NCI-H2081 (cell line): Measurements from ENCODE around the gene METTL25B.

Source experiments
- DNase-seq, 2 experiments: peaks; one replicate each; lab custom pipeline; 2025; lab: John Stamatoyannopoulos, UW

METTL25B gene

DNA sequence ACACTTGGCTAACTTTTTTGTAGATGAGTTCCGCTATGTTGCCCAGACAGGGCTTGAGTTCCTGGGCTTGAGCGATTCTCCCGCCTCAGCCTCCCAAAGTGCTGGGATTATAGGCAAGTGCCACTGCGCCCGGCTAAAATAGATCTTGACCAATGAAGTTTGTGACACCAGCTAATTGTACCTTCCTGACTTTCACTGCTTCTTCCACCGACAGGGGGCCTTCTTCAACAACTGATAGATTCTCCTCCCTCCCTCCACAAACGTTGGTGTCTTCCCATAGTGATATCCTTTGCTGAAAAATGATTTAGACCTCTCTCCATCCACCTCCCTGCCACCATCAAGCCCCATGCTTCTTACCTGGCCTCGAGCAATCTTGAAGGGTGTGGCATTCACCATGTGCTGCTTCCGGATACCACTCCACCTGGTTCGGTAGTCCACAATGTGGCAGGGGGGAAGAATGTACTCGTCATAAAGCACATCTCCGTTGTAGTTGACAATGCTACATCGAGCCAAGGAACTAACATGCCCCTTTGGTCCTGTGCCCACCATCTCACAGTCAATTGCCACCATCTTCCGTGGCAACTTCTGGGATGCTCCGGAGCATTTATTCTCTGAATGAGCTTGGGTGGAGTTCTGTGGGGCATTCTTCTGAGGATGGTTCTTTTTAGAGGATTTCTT is 1.6 kb upstream of the METTL25B start:
- DNase-seq = peak; percentile 72 to 79

DNA sequence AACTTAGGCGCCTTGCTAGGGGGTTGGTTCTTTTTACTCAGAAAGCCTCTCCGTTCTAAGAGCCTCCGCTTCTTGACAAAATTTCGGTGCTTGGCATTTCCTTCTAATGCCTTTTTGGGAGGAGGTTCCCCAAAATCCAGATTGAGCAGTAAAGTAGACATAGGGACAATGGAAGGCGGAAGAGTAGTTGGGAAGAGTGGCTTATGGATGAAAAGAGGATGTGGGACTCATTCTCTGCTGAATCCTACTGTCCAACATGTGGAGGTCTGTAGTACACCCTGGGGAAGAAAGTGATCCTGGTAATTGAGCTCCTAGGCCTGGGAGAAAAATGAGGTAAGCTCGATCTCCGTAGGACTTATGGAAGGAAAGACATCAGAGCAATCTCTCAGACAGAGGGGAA is 777 bp upstream of the METTL25B start:
- DNase-seq = no peak

DNA sequence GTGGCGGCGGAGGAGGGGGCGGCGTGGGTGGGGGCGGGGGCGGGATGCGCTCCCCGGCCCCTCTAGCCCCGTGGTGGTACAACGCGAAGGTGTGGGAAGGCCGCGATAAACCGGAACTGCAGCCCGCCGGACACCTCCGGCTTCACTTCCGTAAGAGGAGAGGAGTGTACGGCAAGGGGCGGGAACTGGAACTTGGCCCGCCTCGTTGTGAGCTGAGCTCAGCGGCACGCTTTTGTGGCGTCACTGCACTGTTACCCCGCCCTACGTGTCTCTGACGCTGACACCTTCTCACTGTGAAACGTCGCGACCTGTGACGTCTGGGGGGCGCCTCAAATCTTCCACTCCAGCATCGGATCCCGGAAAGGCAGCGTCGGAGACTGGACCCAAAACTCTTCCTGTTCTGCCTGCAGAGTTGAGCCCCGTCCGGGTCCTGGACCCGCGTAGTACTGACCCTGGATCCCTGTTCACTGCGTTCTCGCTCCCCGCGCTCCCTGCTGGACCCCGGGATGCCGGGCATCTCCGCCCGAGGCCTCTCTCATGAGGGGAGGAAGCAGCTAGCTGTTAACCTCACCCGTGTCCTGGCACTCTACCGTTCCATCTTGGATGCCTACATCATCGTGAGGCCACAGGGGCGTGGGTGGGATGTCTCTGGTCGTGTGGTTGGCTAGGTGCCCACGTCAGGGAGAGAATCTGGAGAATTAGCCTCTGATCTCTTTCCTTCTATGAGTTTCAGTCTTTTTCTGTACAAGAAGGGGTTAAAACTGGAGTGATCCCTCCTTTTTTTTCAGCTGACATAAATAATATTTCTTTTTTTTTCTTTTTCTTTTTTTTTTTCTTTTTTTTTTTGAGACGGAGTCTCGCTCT is 562 bp downstream of the METTL25B start, which contains the start of gene ISG20L2:
Gene ISG20L2 (minus strand): TSS at position 168 of the 864 bp plus-strand sequence. CDS start 1,114 bp downstream, outside the sequence.
- DNase-seq = peak; percentile 98 to 100

DNA sequence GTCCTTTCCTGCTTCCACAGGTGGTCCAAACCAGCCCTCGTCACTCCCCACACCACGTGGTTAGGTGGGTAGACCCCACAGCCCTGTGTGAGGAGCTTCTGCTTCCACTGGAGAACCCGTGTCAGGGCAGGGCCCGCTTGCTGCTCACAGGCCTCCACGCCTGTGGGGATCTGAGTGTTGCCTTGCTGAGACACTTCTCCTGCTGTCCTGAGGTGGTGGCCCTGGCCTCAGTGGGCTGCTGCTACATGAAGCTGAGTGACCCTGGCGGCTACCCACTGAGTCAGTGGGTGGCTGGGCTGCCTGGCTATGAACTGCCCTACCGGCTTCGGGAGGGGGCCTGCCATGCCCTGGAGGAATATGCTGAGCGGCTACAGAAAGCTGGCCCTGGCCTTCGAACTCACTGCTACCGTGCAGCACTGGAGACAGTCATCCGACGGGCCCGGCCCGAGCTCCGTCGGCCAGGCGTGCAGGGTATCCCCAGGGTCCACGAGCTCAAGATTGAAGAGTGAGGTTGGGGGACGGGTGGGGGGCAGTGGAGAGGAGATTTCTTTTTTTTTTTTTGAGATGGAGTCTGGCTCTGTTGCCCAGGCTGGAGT is 5.8 kb downstream of the METTL25B start:
- no peak for DNase-seq

DNA sequence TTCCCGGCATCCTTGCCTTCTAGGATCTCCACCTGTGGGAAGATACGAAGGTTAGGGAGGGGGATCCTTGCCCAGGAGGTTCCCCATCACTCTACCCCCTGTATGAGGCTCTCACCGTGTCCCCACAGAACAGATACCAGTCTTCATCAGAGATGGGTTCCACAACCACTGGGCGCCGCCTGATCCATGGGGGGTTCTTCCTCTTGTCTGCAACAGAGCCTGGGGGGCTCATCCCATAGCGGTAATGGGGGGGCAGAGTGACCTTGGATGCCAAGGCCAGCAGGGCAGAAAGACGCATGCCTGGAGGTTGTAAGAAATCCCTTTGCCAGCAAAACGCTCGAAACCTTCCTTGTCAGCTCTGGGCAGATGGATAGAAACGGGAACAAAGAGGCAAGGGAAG is 10.1 kb downstream of the METTL25B start:
- no peak for DNase-seq

DNA sequence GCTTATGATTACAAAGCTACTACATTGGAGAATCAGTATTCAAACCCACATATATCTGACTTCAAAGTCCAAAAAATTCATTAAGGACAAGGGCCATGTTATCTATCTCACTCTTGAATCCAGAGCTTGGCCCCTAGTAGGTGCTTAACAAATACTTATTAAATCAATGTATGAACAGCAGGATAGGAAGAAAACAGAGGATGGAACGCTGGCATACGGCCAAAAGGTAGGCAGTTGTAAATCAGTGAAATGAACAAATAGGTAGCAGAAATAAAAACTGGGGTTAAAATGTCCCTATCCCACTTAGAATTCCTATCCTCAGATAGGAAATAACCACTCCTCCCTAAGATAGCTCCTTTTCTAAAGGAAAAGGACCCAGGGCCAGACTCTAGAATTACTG is 10.6 kb downstream of the METTL25B start:
- DNase-seq = no peak

DNA sequence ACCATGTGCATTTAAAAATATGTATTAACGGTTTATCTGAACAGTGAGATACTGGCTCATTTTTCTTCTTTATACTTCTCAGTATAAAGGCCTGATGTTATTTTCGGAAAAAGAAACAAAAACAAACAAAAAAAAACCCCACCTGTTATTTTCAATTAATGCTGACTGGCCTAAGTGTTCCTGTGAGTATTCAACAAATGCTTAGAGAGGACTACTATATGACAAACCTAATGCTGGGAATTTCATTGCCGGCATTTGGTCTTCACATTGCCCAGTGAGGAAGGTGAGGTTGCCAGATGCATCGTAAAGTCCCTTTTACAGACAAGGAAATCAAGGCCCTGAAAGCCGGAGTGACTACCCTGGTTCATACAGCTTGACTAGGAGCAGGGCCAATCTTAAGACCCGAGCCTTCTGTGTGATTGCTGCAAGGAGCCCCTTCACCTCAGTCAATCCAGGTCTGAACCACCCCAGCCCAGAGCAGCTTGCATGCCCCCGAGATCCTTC is 12.0 kb downstream of the METTL25B start:
- DNase-seq = peak in 1 of 2 experiments; percentile 61

DNA sequence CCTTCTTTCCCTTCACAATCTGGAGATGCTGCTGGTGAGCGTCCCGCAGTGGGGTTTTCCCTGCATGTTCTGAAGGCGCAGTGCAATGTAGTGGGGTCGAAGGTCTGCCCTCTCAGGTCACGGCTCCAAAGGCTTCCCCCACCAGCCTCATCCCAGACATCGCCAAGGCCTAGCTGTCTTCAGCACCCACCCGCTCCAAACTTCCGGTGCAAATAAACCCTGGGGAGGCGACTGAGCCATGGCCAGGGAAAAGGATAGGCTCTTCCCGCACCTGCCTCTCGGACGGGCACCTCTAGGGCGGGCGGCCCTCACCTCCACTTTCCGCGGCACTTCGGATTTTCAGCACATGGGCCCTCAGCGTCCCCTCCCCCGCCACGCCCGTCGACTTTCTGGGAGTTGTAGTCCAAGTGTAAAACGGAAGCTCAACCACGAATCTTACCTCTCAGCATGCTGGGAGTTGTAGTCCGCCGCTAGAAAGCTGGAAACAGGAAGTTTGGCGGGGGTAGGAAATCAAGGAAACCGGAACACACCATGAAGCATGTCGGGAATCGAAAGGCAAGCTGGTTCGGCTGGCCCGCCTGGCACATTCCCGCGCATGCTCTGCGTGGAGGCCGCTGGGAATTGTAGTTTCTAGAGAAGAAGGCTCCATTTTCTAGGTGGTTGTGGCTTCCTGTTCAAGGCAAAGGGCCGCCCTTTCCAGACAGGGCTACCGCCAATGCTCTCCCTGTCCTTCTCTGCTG is 12.6 kb downstream of the METTL25B start, which contains the start of gene MRPL24:
Gene MRPL24 (minus strand): TSS at position 348 of the 740 bp plus-strand sequence. CDS start 2,384 bp downstream, outside the sequence.
- peak; percentile 99 to 100 for DNase-seq

DNA sequence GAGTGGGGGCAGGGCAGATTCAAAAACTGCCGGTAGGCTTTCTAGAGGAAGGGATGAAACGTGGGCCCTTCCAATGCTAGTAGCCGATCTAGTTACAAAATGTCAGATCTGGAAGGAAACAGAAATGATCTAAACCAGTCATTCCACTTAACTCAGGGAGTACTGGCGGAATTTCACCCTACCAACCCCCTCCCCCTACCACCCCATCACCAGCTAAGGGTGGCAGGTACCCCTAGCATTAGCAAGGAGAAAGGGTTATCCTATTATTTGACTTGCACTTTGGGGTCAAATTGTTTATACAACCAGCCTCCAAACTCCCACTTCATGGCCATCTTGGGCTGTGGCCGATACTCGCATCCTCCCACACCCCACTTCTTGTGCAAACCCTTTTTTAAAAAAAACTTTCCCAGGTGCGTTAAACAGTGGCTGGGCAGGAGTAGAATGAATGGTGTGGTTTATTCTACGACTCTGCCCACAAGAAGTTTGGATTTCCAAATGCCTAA is 13.3 kb downstream of the METTL25B start:
- no peak for DNase-seq

DNA sequence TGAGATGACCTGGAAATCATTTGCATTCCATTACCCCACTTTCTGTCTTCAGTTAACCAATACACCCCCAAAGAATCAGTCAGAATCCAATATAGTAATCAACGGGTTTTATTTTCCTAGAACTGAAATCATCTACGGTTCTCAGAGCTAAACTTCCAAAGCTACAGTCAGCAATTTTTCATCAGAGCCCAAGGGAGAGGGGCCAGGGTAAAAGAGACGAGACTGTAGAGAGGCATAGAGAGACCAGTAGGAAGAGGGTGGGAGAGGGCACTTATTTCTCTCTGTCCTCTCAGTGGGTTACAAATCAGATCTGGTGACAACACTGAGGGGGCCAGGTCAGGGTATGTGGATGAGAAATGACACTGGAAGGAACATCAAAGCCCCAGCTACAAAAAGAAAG is 13.7 kb downstream of the METTL25B start:
- no peak for DNase-seq

DNA sequence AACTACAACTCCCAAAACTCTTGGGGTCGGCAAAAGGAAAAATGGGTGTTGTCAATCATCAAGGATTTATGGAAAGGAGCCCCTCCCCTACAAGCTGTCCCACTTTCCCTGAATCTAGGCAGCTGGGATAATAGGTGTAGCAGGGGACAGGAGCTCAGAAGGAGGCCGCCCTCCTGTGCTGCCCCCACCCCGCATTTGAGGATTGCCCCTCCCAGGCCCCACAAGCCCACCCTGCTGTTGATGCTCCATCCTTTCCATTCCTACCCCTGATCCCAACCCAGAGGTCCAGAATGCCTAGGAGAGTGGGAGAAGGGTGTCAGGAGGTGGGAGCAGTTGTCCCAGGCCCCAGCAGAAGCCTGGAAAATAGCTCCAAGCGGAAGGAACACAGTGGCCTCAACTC is 14.5 kb downstream of the METTL25B start:
- DNase-seq = no peak

DNA sequence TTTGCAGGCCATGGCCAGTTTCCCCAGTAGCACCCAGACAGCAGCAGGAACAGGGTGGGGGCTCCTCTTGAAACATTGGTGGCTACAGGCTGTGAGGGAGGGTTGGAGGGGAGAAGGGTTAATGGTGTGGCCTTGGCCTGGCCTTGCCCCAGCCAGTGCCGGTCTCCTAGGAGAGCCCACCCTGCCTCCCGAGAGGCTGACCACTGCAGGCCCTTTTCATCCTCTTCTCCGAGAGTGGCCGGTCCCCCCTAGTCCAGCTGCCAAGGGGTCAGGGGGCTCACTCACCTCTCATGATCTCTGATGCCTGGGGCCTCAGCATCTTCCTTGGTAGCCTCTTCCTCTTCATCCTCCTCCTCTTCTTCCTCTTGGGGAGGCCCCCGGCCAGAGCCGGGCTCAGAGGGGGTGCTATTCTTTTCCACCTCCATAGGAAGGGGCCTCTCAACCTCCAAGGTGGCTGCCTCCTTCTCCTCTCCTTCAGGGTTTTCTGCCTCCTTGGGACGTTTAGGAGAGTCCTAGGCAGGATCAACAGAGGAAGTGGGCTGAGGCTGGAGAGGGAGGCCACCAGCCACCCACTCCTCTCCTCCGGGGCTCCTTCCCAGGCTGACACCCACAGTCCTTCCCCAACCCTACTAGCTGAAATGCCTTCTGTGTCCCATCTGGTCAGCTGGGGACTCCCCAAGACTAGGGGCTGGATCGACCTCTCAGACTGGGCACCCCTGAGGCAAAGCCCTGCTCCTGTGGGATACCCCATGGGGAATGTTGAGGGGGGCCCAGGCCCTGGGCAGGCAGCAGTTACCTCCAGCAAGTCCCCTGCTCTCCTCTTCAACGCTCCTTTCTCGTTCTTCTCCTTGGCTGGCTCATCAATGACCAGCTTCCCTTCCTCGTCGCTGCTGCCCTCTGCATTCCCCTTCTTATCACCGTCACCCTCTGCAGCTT is 15.4 kb downstream of the METTL25B start:
- no peak for DNase-seq

DNA sequence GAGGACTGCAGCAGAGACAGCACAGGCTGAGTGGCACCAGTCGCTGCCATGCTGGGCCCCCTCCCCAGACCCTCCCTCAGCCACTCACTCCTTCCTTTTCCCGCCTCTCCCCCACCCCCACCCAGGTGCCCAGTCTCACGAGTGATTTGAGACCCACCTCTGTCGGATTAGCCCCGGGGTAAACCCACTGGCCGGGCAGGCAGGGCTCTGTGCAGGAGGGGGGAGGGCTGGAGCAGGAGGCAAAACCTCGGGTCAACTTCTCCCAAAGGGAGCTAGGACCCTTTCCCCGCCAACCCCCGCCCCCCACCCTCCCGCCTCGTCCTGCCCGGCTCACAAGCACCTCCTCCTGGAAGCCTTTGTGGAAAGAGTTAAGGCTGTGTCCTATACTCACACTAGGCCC is 16.1 kb downstream of the METTL25B start:
- DNase-seq = no peak

DNA sequence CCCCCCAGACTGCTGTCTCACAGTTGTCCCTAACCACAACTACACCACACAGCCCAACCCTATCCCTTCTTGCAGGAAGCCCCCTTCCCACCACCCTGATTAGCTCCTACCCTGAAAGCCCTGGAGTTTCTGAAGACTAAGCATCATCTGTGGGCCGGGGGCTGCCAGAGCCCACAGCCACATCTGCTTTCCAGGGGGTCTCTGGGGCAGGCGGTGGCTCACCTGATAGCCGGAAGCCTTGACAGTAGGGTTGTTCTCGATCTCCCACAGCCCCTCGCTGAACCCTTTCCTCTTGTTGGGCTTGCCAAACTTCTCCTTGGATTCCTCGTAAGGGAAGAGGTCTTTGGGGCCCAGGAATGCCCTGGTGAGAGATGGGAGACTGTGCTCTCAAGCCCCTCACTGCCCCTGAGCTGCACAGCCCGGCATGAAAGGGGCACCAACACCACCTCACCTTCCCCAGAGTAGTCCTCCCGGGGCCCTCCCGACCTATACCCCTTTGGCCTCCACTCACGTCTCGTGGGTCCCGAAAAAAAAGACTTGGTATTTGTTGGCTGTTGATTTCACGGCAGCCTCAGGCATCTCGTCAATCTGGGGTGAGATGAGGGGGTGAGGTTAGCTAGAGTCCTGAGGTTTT is 16.6 kb downstream of the METTL25B start:
- DNase-seq = no peak

DNA sequence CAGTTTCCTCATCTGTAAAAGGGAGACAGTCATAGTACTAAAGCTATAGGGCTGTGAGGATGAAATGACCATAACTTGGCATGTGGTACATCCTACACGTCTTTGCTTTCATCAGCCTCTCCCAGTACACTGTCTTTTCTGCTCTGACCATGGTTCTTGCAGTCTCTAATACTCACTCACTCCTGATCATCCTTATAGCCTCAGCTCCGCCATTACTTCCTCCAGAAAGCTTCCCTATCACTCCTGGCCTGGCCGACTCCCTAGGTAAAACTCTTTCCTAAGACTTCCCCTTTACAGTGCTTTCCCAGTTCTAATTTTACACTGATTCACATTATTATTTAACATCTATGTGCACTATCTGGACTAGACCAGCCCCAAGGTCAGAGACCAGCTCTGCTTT is 17.6 kb downstream of the METTL25B start:
- no peak for DNase-seq

DNA sequence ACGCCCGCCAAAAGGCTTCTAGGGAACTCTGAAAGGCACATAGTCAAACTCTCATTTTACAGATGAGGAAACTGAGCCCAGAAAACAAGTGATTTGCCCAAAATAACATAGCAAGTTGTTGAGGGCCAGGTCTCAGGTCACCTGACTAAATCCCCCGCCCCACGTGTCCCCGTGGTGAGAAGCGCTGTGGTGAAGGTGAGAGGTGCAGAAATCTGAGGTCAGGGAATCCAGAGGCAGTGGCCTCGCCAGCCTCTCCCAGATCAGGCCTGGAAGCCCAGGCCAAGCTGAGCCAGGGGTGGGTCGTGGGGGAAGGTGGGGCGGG is 18.1 kb downstream of the METTL25B start:
- no peak for DNase-seq

DNA sequence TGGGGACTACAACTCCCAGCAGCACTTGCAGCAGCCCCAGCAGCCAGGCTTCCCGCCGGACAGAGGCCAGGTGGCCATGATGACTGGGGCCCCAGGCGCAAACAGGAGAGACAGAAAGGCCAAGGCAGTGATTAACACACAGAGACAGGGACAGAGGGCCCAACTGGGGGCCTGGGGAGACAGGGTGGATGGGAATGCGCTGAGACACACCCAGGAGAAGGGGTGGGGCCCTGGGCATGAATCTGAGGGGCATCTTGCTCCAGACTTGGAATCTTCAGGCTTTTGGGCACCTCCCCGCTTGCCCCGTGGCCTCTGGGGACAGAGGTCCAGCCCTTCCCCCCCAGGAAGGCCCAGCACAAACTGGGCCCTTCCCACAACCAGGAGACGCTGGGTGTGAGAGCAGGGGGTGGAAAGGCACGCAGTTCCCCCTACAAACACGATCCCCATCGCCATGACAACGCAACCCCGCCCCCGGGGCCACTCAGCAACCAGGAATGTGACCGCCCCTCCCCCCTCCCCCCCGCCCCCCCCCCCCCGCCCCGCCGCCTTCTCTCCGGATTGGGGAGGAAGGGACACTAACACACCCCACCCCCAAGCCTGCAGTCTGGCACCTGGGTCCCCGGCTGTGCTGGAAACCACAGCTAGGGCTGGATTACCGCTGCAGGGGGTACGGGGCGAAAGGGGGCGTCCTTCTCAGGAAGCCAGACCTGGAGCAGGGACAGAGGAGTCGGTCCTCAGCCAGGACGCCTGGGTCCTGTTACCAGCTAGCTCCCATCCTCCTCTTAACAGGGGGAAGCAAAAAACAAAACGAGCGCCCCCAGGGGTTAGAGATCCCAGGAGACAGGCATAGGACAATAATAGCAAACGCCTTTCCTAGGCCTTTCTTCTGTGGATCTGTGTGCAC is 18.7 kb downstream of the METTL25B start:
- peak; percentile 87 to 91 for DNase-seq

DNA sequence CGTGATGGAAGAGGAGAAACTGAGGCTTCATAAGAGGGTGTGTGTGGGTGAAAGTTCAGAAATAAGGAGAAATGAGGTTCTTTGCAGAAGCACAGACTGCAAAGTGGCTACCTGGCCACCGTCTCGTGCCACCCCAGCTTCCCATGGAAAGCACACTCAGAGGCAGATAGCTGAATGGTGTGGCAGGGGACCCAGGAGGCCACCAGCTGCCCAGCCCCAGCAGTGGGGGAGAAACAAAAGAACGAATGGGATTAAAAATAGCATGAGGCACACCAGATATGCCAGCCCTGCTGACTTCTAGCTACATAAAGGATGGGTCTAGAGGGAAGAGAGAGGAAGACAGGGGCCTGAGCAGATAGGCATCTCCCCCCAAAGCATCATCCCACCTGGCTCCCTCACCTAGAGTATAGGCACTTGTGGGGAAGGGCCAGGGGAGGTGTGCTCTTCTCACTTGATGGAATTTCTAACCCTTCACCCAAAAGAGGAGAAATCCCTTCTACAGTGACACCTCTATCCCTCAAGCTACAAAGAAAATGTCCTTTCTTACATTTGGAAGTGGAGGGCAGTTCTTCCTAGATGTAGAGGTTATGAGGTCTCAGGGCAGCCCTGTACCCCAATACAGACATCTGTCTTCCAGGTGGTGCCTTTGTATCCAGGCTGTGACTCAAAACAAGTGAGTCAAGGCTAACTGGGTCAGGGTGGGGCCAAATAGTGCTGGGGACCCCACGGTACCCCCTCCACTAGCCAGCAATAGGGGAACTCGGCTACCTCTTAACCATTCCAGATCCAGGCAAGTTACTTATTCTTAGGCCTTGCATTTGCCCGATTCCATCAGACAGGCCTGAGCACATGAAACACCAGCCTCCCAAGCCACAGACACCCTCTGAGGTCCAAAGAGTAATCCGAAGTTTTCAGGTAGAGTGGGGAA is 19.7 kb downstream of the METTL25B start:
- DNase-seq = peak in 1 of 2 experiments; percentile 39
